ENCODE measurements around the gene VWC2L. TPM values are rescaled to one million over a fixed set of nuclear protein-coding genes. Genes with fewer than 3 reads are reported as not detected.

The VWC2L gene
- total and polyA plus RNA-seq, 4 donors, result not detected

- Histone ChIP-seq H3K27me3 (ENCODE audit: control insufficient read depth in 4 of 4, insufficient read depth in 4 of 4, low read length in 3 of 4) (peaks cover 0 to 5% (median 0%) of the 10 kb centered on the region in 4 donors), H3K4me3 (ENCODE audit: low read depth in 1 of 3, low read length in 3 of 3) (no peak overlapping the region), H3K27ac (ENCODE audit: low read depth in 1 of 2, low read length in 2 of 2) (no peak overlapping the region), H3K9ac (ENCODE audit: low read depth in 1 of 2, low read length in 2 of 2) (no peak overlapping the region), H3K9me3 (ENCODE audit: control insufficient read depth in 4 of 4, low read length in 3 of 4) (no peaks in the 10 kb centered on the region), H3K36me3 (ENCODE audit: control insufficient read depth in 4 of 4, insufficient read depth in 3 of 4, low read depth in 1 of 4, low read length in 3 of 4) (no peaks in the 10 kb centered on the region), H3K4me1 (ENCODE audit: control insufficient read depth in 4 of 4, insufficient read depth in 4 of 4, low read length in 3 of 4) (no peaks in the 10 kb centered on the region)
- TF ChIP-seq RXRA (IDR thresholded peaks at IDR 0.05) (no peak), NR2F2 (IDR thresholded peaks at IDR 0.05) (no peak), GABPA (IDR thresholded peaks at IDR 0.05 in 1 of 2, conservative IDR thresholded peaks at IDR 0.05 in 1 of 2) (no peak), ZBTB33 (IDR thresholded peaks at IDR 0.05) (no peak), HNF4A (conservative IDR thresholded peaks at IDR 0.05) (no peak), FOXA1 (IDR thresholded peaks at IDR 0.05) (no peak), YY1 (IDR thresholded peaks at IDR 0.05) (no peak), JUND (IDR thresholded peaks at IDR 0.05) (no peak), RAD21 (IDR thresholded peaks at IDR 0.05) (no peak)
- DNase-seq (ENCODE audit: low spot score), result no peak
- 58% methylated on average over 6 of the region's 6 CpGs for WGBS
Observed at GRCh38 chr2:214575030-214575429, 164.2 kb downstream of the VWC2L start.

- H3K27ac ChIP-seq (ENCODE audit: low read depth in 1 of 2, low read length in 2 of 2), result no peak overlapping the region
- no peaks in the 10 kb centered on the region for H3K4me1 ChIP-seq (ENCODE audit: control insufficient read depth in 4 of 4, insufficient read depth in 4 of 4, low read length in 3 of 4)
- H3K4me3 ChIP-seq (ENCODE audit: low read depth in 1 of 3, low read length in 3 of 3), result no peak overlapping the region
- H3K9ac ChIP-seq (ENCODE audit: low read depth in 1 of 2, low read length in 2 of 2), result no peak overlapping the region
- no peaks in the 10 kb centered on the region for H3K9me3 ChIP-seq (ENCODE audit: control insufficient read depth in 4 of 4, low read length in 3 of 4)
- H3K36me3 ChIP-seq (ENCODE audit: control insufficient read depth in 4 of 4, insufficient read depth in 3 of 4, low read depth in 1 of 4, low read length in 3 of 4), result no peaks in the 10 kb centered on the region
- 60% methylated on average over 7 of the region's 7 CpGs for WGBS
- TF ChIP-seq NR2F2 (IDR thresholded peaks at IDR 0.05), result no peak
- peaks cover 0 to 5% (median 0%) of the 10 kb centered on the region in 4 donors for H3K27me3 ChIP-seq (ENCODE audit: control insufficient read depth in 4 of 4, insufficient read depth in 4 of 4, low read length in 3 of 4)
- no peak for DNase-seq (ENCODE audit: low spot score)
Observed at GRCh38 chr2:214575465-214575864, 164.6 kb downstream of the VWC2L start.

GRCh38 chr2:214577769-214578168, 166.9 kb downstream of the VWC2L start:
- no peak for TF ChIP-seq FOXA2 (IDR thresholded peaks at IDR 0.05)
- no peak for TF ChIP-seq ATF3 (IDR thresholded peaks at IDR 0.05)
- no peak for TF ChIP-seq JUND (IDR thresholded peaks at IDR 0.05)
- no peak for TF ChIP-seq EGR1 (IDR thresholded peaks at IDR 0.05; ENCODE audit: low read depth in 2 of 2)
- no peak for TF ChIP-seq YY1 (IDR thresholded peaks at IDR 0.05)
- no peak for TF ChIP-seq RAD21 (IDR thresholded peaks at IDR 0.05)
- TF ChIP-seq, protein P1, sequence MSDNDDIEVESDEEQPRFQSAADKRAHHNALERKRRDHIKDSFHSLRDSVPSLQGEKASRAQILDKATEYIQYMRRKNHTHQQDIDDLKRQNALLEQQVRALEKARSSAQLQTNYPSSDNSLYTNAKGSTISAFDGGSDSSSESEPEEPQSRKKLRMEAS (IDR thresholded peaks at IDR 0.05), result no peak
- TF ChIP-seq TAF1 (conservative IDR thresholded peaks at IDR 0.05), result no peak
- TF ChIP-seq ZBTB33 (IDR thresholded peaks at IDR 0.05), result no peak
- TF ChIP-seq SP1 (IDR thresholded peaks at IDR 0.05), result no peak
- no peak for TF ChIP-seq NR2F2 (IDR thresholded peaks at IDR 0.05)
- TF ChIP-seq CTCF (IDR thresholded peaks at IDR 0.05; ENCODE audit: low read depth, low read length, missing input control), result no peak
- no peak for TF ChIP-seq HNF4G (IDR thresholded peaks at IDR 0.05)
- TF ChIP-seq RXRA (IDR thresholded peaks at IDR 0.05), result no peak
- no peak for TF ChIP-seq GABPA (IDR thresholded peaks at IDR 0.05 in 1 of 2, conservative IDR thresholded peaks at IDR 0.05 in 1 of 2)
- no peak for TF ChIP-seq HNF4A (conservative IDR thresholded peaks at IDR 0.05)
- no peak for TF ChIP-seq FOXA1 (IDR thresholded peaks at IDR 0.05)
- no peaks in the 10 kb centered on the region for H3K36me3 ChIP-seq (ENCODE audit: control insufficient read depth in 4 of 4, insufficient read depth in 3 of 4, low read depth in 1 of 4, low read length in 3 of 4)
- 81% methylated on average over 6 of the region's 6 CpGs for WGBS
- H3K9me3 ChIP-seq (ENCODE audit: control insufficient read depth in 4 of 4, low read length in 3 of 4), result no peaks in the 10 kb centered on the region
- DNase-seq (ENCODE audit: low spot score), result no peak
- no peaks in the 10 kb centered on the region for H3K4me1 ChIP-seq (ENCODE audit: control insufficient read depth in 4 of 4, insufficient read depth in 4 of 4, low read length in 3 of 4)
- peaks cover 0 to 5% (median 0%) of the 10 kb centered on the region in 4 donors for H3K27me3 ChIP-seq (ENCODE audit: control insufficient read depth in 4 of 4, insufficient read depth in 4 of 4, low read length in 3 of 4)
- H3K4me3 ChIP-seq (ENCODE audit: low read depth in 1 of 3, low read length in 3 of 3), result no peak overlapping the region
- no peak overlapping the region for H3K9ac ChIP-seq (ENCODE audit: low read depth in 1 of 2, low read length in 2 of 2)
- H3K27ac ChIP-seq (ENCODE audit: low read depth in 1 of 2, low read length in 2 of 2), result no peak overlapping the region
